Left kidney (tissue), 2 donors: ENCODE results near the gene SPRY1. TPM values are rescaled to one million over a fixed set of nuclear protein-coding genes. Genes with fewer than 3 reads are reported as not detected.

Experiments
- DNase-seq: peaks from one replicate; pipeline ENCODE4 v3.0.0-alpha.2; 2013
- polyA plus RNA-seq: library from polyadenylated mRNA; unstranded; fragments of 120-200 nt; gene quantifications from one replicate; pipeline ENCODE4 v1.2.1, GENCODE V29; 2013; ENCODE audit not compliant: insufficient read length

SPRY1 gene
- polyA plus RNA-seq, 1 donor = 84.1 TPM

GRCh38 chr4:123406872-123407271 is 10.3 kb downstream of the SPRY1 start:
- DNase-seq = no peak

GRCh38 chr4:123408471-123409084 is 12.0 kb downstream of the SPRY1 start:
- DNase-seq = no peak

GRCh38 chr4:123409334-123409733 is 12.7 kb downstream of the SPRY1 start:
- no peak for DNase-seq

- DNase-seq = no peak
These were observed 14.9 kb downstream of the SPRY1 start for GRCh38 chr4:123411514-123411913.

- DNase-seq = no peak
These were observed 15.5 kb downstream of the SPRY1 start for GRCh38 chr4:123412091-123412505.

GRCh38 chr4:123412700-123413512 is 16.3 kb downstream of the SPRY1 start:
- DNase-seq = no peak

- DNase-seq = no peak
These were observed 19.0 kb downstream of the SPRY1 start for GRCh38 chr4:123415576-123415975.

- no peak for DNase-seq
These were observed 19.4 kb downstream of the SPRY1 start for GRCh38 chr4:123415977-123416376.

- no peak for DNase-seq
These were observed 21.2 kb downstream of the SPRY1 start for GRCh38 chr4:123417813-123418212.

- no peak for DNase-seq
These were observed 21.8 kb downstream of the SPRY1 start for GRCh38 chr4:123418351-123418931.

- DNase-seq = no peak
These were observed 23.5 kb downstream of the SPRY1 start for GRCh38 chr4:123419885-123420755.

GRCh38 chr4:123421227-123421936 is 24.8 kb downstream of the SPRY1 start:
- no peak for DNase-seq

GRCh38 chr4:123421937-123422781 is 25.6 kb downstream of the SPRY1 start:
- DNase-seq = no peak

- no peak for DNase-seq
These were observed 27.2 kb downstream of the SPRY1 start for GRCh38 chr4:123423819-123424218.

- no peak for DNase-seq
These were observed 31.4 kb downstream of the SPRY1 start for GRCh38 chr4:123427951-123428350.

- DNase-seq = no peak
These were observed 33.4 kb downstream of the SPRY1 start for GRCh38 chr4:123430031-123430430.

- no peak for DNase-seq
These were observed 33.9 kb downstream of the SPRY1 start for GRCh38 chr4:123430501-123430900.

- no peak for DNase-seq
These were observed 37.0 kb downstream of the SPRY1 start for GRCh38 chr4:123433573-123433972.

- DNase-seq = no peak
These were observed 37.4 kb downstream of the SPRY1 start for GRCh38 chr4:123433976-123434375.

- no peak for DNase-seq
These were observed 38.9 kb downstream of the SPRY1 start for GRCh38 chr4:123435246-123436113.
